Activated effector memory CD4-positive, alpha-beta T cell treated with anti-CD3 and anti-CD28 coated beads, Interleukin-2, amount 50 U/mL, for 16 hours (primary cell): Measurements from ENCODE around the gene PCSK6.
A peak's percentile ranks its signal among the peaks of the same experiment; 100 is the strongest.

Source experiments
- DNase-seq: peaks from one replicate; pipeline ENCODE4 v3.0.0-alpha.2; 2020

The PCSK6 gene

GRCh38 chr15:101322016-101322695, 167.4 kb downstream of the PCSK6 start:
- no peak for DNase-seq

- DNase-seq: peak; percentile 81
Measured at GRCh38 chr15:101320501-101321052, 168.9 kb downstream of the PCSK6 start.

GRCh38 chr15:101318839-101319238, 170.7 kb downstream of the PCSK6 start:
- DNase-seq: peak; percentile 34

- peak; percentile 59 for DNase-seq
Measured at GRCh38 chr15:101318147-101318819, 171.2 kb downstream of the PCSK6 start.

GRCh38 chr15:101317336-101317872, 172.1 kb downstream of the PCSK6 start:
- peak; percentile 22 for DNase-seq

- peak; percentile 39 for DNase-seq
Measured at GRCh38 chr15:101316529-101316928, 173.0 kb downstream of the PCSK6 start.

GRCh38 chr15:101315736-101316135, 173.8 kb downstream of the PCSK6 start:
- DNase-seq: peak; percentile 54

- peak; percentile 44 for DNase-seq
Measured at GRCh38 chr15:101314336-101315125, 175.0 kb downstream of the PCSK6 start.

- DNase-seq: peak; percentile 58
Measured at GRCh38 chr15:101313041-101313761, 176.3 kb downstream of the PCSK6 start.

- DNase-seq: peak; percentile 53
Measured at GRCh38 chr15:101310508-101310907, 179.0 kb downstream of the PCSK6 start.

GRCh38 chr15:101310161-101310480, 179.4 kb downstream of the PCSK6 start:
- peak; percentile 50 for DNase-seq

GRCh38 chr15:101309436-101310160, 179.9 kb downstream of the PCSK6 start:
- peak; percentile 53 for DNase-seq

- peak; percentile 19 for DNase-seq
Measured at GRCh38 chr15:101308604-101309435, 180.7 kb downstream of the PCSK6 start.

- DNase-seq: peak; percentile 58
Measured at GRCh38 chr15:101307897-101308603, 181.5 kb downstream of the PCSK6 start.

GRCh38 chr15:101307048-101307896, 182.2 kb downstream of the PCSK6 start:
- peak; percentile 56 for DNase-seq

GRCh38 chr15:101306341-101307047, 183.0 kb downstream of the PCSK6 start:
- DNase-seq: peak; percentile 57

GRCh38 chr15:101305820-101306255, 183.7 kb downstream of the PCSK6 start:
- DNase-seq: peak; percentile 56

- DNase-seq: no peak
Measured at GRCh38 chr15:101303408-101303807, 186.1 kb downstream of the PCSK6 start.
